Measurements from ENCODE around the gene CCR5.
"Not testable (repeated sequence)": the region's sequence is repeated elsewhere in the genome, so short reads cannot be mapped to it uniquely, and the experiment has no call there.

CCR5 gene

DNA sequence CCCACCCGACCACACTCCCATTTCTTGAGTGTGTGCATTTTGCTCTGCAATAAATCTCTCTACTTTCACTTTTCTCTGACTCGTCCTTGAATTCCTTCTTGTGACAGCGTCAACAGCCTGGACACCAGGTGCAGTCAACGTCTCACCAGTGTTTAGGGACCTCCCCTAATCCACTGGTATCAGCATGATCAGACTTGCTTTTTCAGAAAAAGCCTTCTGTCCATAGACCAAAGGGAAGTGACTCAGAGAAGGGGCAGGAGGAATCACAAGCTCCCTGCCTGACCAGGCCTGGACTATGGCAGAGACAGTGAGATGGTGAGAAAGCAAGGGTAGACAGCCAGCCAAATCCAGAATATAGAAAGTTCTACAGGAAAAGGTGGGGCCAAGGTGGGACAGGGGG, 15.5 kb downstream of the CCR5 start:
- peak; percentile 84 for DNase-seq

DNA sequence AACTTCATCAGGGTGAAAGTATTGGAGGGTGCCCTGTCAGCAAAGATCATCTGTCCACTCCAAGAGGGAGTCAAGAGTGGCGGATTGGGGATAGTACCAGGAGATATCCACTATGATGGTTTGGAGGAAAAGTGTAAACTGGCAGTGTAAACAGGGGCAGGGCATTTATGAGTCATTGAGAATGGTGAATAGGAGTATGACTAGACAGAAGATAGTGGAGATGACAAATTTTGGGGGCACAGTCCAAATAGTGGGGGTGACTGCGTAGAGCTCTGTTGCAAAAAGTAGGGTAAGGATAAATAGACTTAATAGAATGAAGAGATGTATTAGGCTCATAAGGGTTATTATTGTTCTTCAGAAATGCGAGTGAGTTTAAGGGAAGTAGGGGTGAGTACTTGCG, 18.1 kb downstream of the CCR5 start:
- not testable (repeated sequence) for DNase-seq

DNA sequence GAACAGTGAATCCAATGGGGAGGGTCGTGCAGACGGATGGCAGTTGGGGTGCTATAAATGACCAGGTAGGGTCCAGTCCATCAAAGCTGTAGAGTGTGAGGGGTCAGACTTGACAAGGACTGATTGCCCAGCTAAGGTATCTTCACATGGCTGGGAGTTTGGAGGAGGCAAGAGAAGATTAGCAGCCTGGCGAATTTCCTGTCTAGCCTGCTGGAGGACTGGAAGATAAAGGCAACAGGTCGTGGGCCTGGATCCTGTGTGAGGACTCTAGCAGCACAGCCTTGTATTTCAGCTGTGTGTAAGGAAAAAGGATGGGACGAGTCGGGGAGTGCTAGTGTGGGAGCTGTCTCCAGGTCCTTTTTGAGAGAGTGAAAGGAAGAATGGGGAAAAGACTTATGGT, 18.6 kb downstream of the CCR5 start:
- DNase-seq: no peak

DNA sequence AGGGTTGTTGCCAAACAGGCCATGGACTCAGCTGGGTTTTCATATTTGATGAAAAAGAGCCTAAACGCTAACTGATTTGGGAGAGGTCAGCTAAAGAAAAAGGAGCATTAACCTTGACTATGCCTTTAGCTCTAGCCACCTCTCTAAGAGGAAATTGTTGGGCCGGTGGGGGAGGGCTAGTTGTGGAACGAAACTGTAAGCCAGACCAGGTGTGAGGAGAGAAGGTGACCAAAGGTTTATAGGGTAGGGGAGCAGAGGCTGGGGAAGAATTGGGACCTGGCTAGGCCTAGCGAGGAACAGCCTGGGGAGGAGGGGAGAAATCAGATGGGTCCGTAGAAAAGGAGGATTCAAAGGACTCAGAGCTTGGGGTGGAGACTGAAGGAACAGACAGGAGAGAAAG, 20.8 kb downstream of the CCR5 start:
- DNase-seq: not testable (repeated sequence)

DNA sequence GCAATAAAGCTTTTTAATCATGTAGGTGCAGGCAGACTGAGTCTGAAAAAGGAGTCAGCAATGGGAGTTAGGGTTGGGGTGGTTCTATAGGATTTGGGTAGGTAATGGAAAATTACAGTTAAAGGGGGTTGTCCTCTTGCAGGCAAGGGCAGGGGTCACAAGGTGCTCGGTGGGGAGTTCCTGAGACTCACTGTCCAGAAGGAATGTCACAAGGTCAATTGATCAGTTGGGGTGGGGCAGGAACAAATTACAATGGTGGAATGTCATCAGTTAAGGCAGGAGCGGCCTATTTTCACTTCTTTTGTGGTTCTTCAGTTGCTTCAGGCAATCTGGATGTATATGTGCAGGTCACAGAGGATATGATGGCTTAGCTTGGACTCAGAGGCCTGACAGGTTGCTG, 22.3 kb downstream of the CCR5 start:
- no peak for DNase-seq

DNA sequence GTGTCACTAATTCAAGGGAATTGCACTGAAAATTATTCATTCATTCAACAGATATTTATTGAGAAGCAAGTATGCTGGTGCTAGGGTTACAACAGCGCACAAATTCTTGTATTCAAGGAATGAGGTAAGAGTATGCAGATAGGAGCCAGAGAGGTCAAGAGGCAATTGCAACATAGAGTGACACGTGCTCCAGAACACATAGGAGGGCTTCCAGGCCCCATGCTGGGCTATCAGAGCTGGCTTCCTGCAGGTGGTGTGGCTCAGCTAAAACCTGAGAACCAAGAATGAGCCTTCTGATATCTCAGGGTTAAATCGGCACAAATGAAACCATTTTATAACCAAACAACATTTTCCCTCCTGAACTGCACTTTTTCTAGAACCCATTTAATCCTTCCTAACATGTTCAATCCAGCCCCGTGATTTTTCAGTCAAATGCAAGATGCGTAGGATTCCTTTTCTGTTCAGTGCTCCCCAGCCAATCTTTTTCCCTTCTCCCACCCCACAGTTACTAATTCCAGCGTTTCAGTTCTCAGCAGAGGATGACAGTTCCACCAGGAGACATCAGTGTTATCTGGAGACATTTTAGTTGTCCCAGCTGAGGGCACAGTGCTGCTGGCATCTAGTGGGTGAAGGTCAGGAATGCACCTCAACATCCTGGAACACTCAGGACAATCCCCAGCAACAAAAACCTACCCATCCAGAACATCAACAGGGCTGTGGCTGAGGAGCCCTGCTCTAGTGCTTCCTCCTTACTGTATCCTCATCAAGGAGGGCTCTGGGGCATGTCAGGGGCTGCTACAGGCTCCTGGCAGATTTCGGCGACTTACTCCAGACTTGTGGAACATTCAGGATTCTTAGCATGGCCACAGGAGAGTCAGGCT, 23.0 kb downstream of the CCR5 start:
- peak; percentile 78 for DNase-seq

DNA sequence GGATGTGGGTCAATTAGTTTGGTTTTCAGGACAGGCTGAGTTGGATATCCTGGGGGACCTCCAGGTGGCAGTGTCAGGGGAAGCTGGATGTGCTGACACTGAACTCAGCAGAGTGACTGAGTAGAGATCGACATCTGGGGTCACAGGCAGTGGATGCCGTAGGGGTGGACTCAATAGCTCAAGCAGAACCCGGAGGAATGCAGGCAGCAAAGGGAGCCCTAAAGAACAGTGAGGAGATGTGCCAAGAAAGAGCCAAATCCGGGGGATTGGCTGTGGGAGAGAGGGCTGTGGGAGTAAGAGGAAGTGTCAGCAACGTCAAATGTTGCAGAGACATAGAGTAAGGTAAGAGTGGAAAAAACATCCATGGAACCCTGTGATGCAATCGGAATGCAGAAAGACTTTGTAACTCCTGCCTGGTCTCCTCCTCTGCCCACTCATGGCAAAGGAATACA, 24.5 kb downstream of the CCR5 start:
- peak; percentile 93 for DNase-seq

DNA sequence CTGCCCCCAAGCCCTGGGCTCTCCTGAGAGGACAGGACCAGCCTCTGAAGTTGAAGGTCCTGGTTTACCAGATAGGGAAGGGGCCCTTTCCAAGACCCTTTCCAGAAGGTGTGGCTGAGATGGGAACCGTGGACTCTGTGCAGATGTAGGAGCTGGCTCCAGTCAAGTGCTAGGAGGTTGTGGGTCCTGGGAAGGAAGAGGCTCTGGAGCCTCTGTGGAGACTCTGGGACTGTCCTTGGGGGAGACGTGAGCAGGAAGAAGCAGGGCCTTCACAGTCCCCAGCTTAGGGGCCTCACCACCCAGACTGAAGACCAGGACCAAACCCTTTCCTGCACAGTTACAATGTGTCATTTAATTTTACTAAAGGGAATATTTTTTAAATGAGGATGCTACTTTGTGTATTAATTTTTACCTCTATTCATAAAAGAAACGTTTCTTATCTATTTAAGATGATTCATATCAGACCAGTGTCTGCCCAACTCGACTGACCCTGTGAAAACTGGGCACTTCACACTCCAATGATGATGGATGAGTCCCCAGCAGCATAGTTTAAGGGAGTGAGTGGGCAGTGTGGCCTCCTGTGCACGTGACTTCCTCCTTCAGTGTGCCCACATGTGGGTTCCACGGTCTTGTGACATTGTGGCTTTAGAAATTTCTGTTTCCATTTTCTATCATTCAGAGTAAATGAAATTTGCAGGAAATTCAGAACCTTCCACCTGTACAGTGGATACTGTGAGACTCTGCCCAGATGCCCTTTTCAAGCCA, 25.2 kb downstream of the CCR5 start:
- peak; percentile 95 for DNase-seq

DNA sequence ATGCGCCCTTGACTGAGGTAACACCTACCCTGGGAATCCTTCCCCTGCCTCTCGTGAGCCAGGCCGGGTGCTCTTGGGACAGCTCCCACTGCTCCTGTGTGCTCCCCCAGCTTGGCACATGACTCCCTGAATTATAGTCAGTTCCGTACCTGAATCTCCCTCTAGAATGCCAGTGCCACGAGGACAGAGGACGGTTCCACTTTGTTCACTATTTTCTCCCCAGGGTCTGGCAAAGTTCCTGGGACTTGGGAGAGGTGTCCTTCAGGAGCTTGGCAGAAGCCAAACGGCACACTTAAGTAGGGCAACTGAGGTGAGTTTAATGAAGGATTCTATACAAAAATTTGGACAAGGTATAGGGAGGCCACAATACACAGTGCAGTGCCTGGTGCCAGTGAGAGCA, 26.4 kb downstream of the CCR5 start:
- DNase-seq: no peak

DNA sequence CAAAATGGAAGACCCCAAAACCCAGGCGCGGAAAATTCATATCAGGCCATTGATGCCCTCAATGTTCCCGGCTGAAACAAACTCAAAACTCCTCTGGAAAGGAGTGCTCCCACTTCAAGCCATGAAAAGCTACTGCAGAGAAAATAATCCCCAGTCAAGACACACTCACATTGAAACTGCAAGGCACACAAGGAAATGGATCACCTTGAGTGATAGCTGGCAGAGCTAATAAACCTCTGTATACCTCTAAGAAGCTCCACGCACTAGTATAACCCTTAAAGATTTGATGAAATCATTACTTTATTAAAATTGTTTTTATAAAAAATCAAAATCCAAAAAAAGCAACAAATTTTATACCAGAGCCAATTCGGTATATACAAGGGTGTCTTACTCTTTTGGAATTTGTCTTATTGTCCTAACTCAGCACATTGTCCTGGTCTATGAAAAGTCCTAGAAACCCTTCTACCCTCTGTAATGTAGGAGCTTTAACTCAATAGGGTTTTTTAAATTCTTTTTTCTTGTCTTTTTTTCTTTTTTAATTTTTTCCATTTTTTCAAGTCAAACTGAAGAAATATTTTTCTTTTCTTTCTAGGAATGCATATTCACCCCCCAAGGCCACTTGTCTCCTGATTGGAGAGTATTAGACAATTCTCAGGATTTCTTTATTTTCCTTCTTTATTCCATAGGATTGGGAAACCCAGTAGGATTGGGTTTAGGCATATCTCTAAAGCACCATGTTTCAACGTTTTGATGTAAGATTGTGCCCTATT, 27.6 kb downstream of the CCR5 start:
- no peak for DNase-seq

DNA sequence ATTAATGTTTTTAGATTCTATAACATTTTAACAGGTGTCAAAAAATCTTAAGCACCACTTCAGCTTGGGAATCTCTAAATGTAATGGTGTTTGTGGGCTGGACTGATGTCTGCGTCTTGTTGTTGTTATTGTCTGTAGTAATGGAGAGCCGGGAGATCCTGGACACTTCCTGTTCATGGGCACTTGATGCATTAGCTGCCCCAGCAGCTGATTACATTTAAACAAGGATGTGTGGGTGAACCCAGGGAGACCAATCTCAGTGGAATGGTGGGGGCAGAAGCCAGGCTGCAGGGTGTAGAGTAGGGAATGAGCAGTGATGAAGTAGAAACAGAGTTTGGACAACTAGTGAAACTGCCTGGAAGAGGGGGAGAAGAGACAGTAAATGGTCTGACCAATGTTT, 28.4 kb downstream of the CCR5 start:
- DNase-seq: no peak

DNA sequence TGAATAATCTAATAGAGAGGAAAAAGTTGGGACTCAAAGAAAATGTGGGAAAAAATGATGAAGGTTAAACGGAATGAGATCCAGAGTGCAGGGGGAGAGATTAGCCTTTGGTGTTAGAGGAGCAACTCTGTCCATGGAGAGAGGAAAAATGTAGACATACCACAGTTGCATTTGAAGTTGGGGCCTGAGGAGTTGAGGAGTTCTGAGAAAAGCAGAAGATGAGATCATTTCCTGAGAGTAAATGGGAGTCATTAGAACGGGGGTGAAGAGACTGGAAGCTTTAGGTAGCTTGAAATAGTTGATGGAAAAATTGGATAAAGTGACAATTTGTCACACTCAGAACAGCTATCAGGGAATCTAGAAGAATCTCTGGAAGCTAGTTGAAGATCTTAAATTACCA, 28.8 kb downstream of the CCR5 start:
- peak; percentile 78 for DNase-seq

DNA sequence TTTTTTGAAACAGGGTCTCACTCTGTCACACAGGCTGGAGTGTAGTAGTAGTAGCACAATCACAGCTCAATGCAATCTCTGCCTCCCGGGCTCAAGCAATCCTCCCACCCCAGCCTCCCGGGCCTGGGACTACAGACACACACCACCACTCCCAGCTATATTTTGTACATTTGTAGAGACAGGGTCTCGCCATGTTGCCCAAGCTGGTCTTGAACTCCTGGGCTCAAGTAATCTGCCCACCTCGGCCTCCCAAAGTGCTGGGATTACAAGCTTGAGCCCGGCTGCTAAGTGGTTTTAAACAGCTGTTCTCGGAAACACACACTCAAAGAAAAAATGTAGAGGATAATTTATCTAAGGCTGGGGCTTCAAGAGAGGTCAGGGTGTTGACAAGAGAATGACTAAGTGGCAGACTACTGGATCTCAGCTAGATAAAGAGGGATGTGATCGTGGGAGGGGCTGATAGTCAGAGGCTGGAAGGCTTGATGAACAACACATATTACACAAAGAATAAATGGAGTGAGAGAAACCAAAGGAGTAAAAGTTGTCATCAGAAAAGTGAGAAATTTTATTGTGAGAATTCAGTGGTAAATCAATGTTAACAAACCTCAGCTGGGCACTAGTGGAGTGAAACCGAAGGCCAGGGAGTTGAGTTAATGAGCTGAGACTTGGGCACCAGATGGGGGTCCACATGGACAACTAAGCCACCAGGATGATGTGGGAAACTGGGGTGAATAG, 29.4 kb downstream of the CCR5 start:
- DNase-seq: peak; percentile 83

DNA sequence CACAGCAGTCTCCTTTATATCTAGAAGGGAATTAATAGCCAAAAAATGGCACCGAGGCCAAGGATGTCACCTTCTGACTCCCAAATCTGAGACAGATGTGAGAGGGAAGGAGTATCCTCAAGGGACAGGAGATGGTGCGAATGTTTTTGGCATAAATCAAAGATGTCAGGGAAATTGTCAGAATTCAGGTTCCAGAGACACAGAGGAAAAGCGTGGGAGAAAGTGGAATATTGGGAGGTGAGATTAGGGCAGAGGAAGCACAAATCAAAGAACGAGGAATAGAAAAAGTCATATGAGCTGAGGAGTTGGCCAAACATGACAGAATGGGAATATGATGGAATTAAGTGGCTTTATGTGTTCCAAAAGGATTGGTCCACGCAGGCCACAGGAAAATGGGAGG, 30.1 kb downstream of the CCR5 start:
- no peak for DNase-seq

DNA sequence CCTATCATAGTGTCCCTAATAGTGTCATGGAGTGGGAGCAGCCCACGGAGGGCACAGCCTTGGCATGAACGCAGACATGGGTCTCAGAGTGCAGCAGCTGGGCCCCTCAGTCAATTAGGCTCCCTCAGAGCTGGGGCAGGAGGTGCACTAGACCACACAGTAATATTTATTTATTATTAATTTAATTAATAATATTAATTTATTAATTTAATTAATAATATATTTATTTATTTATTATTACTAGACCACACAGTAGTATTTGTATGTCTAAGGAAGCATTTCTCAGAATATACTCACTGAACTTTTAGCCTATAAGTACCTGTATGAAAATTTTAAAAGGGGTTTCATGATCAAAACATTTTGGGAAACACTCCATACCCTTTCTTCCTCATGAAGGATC, 30.8 kb downstream of the CCR5 start:
- peak; percentile 33 for DNase-seq

DNA sequence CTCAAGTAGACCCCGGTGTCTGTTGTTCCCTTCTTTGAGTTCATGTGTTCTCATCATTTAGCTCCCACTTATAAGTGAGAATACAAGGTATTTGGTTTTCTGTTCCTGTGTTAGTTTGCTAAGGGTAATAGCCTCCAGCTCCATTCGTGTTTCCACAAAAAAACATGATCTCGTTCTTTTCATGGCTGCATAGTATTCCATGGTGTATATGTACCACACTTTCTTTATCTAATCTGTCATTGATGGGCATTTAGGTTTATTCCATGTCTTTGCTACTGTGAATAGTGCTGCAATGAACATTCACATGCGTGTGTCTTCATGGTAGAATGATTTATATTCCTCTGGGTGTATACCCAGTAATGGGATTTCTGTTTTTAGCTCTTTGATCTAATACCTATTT, 32.2 kb downstream of the CCR5 start:
- not testable (repeated sequence) for DNase-seq

DNA sequence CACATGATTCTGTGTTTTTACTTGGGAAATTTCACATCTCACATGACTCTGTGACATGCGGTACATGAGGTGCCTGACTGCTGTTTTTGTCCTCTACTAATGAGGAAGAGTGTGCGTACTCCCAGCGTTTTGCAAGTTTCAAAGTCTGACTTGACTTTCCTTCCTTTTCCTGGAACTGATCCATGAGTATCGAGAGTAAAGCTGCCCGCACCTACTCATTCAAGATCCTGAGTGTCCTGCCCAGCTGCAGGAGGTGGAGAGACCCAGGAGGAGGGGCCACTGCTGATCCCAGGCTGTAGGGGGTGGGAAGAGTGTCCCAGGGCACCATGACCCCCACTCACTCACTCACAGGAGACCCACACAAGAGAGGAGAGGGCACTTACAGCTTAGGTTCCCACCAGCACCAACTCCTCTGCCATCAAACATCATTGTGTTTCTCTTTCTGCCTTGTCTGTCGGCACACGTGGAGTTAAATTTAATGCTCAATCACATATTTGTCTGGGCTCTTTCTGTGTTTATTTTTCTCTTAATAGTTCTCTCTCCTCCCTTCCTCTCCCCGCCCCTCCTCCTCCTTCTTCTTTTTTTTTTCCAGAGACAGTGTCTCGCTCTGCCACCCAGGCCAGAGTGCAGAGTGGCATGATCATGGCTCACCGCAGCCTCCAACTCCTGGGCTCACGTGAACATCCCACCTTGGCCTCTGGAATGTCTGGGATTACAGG, 34.7 kb downstream of the CCR5 start:
- peak; percentile 98 for DNase-seq

DNA sequence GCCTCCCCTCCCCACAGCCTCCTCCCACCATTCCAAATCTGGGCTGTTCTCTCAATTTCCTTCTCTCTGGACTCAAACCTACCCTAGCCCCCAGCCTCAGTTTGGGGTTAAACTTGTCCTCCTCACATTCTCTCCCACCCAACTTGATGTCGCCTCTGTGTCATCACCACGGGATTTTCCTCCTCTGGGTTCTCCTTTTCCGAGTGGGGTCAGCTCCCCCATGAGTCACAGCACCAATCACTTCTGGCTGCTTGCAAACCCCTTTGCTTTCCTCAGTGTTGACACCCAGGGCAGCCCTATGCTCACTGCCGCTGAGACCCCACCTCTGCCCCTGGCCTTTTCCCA, 35.7 kb downstream of the CCR5 start:
- peak; percentile 99 for DNase-seq

DNA sequence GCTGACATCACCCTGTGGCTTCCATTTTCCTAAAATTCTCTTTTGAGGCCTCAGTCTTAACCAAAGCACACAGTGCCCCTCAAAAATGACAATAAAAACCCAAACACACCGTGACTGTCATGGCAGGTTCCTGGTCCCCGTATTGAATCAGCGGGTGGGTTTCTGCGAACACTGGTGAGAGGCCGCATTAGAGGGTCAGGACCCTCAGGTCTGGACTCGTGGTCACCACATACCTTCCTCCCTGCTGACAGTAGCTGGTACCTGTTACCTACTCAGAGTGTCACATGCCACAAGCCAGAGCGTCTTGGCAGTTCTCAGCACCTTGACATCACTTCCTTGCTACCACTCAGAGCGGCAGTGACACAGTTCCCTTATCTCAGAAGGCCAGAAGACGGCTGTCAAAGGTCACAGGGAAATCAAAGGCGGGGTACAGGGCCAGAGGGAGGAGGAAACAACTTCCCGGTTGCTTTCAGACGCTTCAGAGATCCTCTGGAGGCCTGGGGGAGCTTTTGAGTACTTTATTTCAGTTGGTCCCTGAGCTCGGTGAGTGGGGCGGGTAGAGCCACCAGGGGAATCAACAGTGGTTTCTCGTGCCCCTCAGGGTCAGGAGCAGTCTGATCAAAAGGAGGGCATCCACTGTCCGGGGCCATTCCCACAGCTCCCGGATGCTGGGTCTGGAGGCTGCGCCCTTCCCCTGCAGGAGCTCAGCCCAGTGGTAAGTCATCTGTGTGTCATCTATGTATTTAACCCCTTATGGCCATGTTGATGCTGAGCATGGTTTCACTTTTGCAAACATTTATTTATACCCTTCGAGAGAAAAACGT, 36.3 kb downstream of the CCR5 start, which contains the start of the genes CCR5AS and CCRL2:
CCR5AS (minus strand) TSS at position 279 of the 824 bp plus-strand sequence.
CCRL2 (plus strand) TSS at position 472 of the 824 bp plus-strand sequence. CDS start 821 bp downstream, outside the sequence.
- peak; percentile 94 for DNase-seq

DNA sequence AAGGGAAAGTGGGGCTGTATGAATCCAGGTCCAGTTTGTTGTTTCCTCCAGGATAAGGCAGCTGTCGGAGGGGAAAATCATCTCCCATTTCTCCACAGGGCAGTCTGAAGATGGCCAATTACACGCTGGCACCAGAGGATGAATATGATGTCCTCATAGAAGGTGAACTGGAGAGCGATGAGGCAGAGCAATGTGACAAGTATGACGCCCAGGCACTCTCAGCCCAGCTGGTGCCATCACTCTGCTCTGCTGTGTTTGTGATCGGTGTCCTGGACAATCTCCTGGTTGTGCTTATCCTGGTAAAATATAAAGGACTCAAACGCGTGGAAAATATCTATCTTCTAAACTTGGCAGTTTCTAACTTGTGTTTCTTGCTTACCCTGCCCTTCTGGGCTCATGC, 37.2 kb downstream of the CCR5 start:
- DNase-seq: peak; percentile 81

DNA sequence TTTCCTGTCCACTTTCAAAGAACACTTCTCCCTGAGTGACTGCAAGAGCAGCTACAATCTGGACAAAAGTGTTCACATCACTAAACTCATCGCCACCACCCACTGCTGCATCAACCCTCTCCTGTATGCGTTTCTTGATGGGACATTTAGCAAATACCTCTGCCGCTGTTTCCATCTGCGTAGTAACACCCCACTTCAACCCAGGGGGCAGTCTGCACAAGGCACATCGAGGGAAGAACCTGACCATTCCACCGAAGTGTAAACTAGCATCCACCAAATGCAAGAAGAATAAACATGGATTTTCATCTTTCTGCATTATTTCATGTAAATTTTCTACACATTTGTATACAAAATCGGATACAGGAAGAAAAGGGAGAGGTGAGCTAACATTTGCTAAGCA, 38.1 kb downstream of the CCR5 start:
- DNase-seq: peak; percentile 34
